ENCODE measurements around the gene R3HDM2. TPM values are rescaled to one million over a fixed set of nuclear protein-coding genes. Genes with fewer than 3 reads are reported as not detected.
A peak's percentile ranks its signal among the peaks of the same experiment; 100 is the strongest.

The R3HDM2 gene
- total RNA-seq, 4 donors from 2014 or later: 31.0 to 51.9 (median 41.6) TPM

DNA sequence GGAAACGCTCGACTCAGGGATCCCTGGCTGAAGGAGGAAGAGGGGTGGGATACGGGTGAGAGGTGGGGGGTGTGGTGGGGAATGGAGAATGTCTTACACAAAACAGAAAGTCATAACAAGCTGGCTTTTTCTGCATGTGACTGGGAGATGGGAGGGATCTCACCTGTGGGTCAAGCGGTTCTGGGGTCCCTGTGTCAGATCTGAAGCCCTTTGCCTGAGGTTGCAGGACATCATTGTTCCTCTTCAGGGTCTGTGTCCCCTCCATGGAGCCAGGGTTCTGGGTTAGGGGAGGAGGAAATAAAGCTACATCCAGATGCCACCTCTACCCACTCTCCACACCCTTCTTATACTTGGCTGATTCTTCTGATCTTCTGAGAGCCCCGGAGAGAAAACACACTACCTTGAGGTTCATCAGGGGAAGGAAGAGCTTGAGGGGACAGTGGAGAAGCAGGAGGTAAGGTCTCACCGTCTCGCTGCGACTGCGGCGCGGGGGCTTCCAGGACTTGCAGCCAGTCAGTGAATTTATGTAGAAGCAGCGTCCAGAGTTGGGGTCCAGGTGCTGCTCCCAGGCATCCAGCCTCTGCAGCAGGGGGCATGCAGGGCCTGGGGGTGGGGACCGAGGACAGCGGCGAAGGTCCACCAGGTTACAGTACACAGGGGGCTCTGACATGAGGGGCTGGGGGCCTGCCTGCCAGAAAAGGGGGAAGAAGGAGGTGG, 46.3 kb upstream of the R3HDM2 start:
- WGBS, 2 donors: 74 to 85% methylated on average over 15 of the region's 15 CpGs
- peaks cover 3 to 62% of the 10 kb centered on the region in 2 donors for H3K27me3 ChIP-seq
- peak overlapping the region; percentile 2 to 51 (median 26) for H3K4me3 ChIP-seq

GRCh38 chr12:57476162-57476992, 45.5 kb upstream of the R3HDM2 start:
- Histone ChIP-seq H3K27ac (peak overlapping the region in 1 of 4 donors; percentile 85), H3K4me1 (peaks cover 0 to 17% (median 14%) of the 10 kb centered on the region in 4 donors), H3K27me3 (peaks cover 3 to 62% of the 10 kb centered on the region in 2 donors), H3K4me3 (peak overlapping the region; percentile 4 to 51 (median 40)), H3K36me3 (no peaks in the 10 kb centered on the region), H3K9me3 (no peaks in the 10 kb centered on the region)
- 21 to 22% methylated on average over 28 to 29 of the region's 29 CpGs for WGBS, 2 donors
- no peak for DNase-seq (ENCODE audit: low spot score in 2 of 2)
- no peak for TF ChIP-seq POLR2A (IDR thresholded peaks at IDR 0.05)
- TF ChIP-seq, protein P1, sequence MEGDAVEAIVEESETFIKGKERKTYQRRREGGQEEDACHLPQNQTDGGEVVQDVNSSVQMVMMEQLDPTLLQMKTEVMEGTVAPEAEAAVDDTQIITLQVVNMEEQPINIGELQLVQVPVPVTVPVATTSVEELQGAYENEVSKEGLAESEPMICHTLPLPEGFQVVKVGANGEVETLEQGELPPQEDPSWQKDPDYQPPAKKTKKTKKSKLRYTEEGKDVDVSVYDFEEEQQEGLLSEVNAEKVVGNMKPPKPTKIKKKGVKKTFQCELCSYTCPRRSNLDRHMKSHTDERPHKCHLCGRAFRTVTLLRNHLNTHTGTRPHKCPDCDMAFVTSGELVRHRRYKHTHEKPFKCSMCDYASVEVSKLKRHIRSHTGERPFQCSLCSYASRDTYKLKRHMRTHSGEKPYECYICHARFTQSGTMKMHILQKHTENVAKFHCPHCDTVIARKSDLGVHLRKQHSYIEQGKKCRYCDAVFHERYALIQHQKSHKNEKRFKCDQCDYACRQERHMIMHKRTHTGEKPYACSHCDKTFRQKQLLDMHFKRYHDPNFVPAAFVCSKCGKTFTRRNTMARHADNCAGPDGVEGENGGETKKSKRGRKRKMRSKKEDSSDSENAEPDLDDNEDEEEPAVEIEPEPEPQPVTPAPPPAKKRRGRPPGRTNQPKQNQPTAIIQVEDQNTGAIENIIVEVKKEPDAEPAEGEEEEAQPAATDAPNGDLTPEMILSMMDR (IDR thresholded peaks at IDR 0.05): peak in 2 of 5 experiments; percentile 7 to 26

More for the DNA sequence above, 46.3 kb upstream of the R3HDM2 start:
- H3K4me1 ChIP-seq: peaks cover 0 to 17% (median 14%) of the 10 kb centered on the region in 4 donors
- peak overlapping the region in 3 of 4 donors; percentile 1 to 85 (median 63) for H3K27ac ChIP-seq
- H3K36me3 ChIP-seq: no peaks in the 10 kb centered on the region
- no peak for TF ChIP-seq EP300 (IDR thresholded peaks at IDR 0.05)
- no peak for TF ChIP-seq POLR2A (IDR thresholded peaks at IDR 0.05)
- TF ChIP-seq, protein P1 (IDR thresholded peaks at IDR 0.05): no peak
- H3K9me3 ChIP-seq: no peaks in the 10 kb centered on the region
- DNase-seq (ENCODE audit: low spot score in 2 of 2): no peak

DNA sequence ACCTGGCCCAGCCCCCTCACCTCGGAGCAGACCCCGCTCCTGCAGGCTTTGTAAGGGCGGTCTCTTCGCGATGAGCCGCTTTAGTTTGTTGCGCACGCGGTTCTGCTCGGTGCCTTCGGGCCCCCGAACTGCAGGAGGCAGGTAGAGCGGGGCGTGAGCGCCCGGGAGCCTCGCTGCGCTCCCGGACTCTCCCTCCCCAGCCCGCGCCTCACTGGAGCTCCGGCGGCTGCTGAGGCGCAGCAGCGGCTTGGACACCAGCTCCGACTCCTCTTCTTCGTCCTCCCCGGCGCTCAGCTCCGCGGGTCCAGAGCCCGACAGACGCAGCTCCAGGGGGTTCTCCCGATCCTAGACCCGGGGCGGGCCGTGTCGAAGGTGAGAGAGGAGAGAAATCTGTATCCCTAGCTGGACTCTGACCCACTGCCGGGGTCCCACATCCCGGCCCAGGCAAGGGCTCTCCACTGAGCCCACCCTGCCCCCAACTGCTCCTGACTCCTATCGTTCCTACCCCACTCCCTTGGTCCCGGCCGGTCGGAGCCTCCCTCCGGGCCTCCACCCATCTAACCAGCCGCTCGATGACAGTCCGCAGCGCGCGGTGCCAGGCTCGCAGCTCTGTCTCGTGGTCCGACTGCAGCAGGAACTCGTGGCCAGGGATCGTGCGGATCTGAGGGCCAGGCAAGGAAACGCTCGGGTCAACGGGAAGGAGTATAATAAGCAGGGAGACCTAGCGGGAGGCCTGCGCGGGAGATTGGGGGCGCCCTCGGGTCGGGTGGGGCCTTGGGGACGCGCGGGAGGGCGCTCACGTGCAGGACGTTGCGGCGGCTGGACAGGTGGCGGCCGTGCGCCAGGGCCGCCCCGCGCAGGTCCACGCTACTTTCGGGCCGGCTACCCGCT, 44.7 kb upstream of the R3HDM2 start:
- Histone ChIP-seq H3K27ac (no peak overlapping the region), H3K27me3 (peaks cover 3 to 66% of the 10 kb centered on the region in 2 donors), H3K9me3 (no peaks in the 10 kb centered on the region), H3K4me1 (peaks cover 0 to 17% (median 14%) of the 10 kb centered on the region in 4 donors), H3K36me3 (peaks cover 0 to 3% (median 0%) of the 10 kb centered on the region in 3 donors), H3K4me3 (peak overlapping the region; percentile 4 to 51 (median 40))
- WGBS, 2 donors: 7 to 12% methylated on average over 50 to 72 of the region's 84 CpGs
- no peak for TF ChIP-seq POLR2A (IDR thresholded peaks at IDR 0.05)
- TF ChIP-seq, protein P1 (IDR thresholded peaks at IDR 0.05): no peak
- no peak for TF ChIP-seq EP300 (IDR thresholded peaks at IDR 0.05)
- no peak for DNase-seq (ENCODE audit: low spot score in 2 of 2)

DNA sequence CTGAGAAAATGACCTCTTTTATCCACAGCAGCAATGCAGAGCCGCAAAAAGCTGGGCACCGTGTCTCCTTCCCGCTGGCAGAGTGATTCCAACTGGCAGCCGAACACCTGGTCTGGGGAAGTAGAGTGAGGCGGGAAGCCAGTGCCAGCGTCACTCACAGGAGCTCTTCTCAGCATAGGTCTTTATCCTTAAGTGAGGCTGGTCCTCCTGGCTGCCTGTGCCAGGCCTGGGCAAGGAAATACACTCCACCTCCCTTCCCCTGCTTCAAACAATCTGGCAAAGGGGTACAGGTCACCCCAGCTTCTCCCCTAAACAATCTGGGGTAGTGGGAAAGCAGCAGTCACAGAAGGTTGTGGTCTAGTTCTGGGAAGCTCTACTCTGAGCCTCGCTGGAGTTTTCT, 44.0 kb upstream of the R3HDM2 start:
- Histone ChIP-seq H3K4me1 (peaks cover 0 to 17% (median 14%) of the 10 kb centered on the region in 4 donors), H3K27me3 (peaks cover 3 to 66% of the 10 kb centered on the region in 2 donors), H3K36me3 (peaks cover 0 to 10% (median 0%) of the 10 kb centered on the region in 3 donors), H3K9me3 (no peaks in the 10 kb centered on the region), H3K4me3 (peak overlapping the region in 2 of 4 donors; percentile 36 to 51), H3K27ac (no peak overlapping the region)
- DNase-seq (ENCODE audit: low spot score in 2 of 2): no peak
- TF ChIP-seq, protein P1 (IDR thresholded peaks at IDR 0.05): no peak
- no peak for TF ChIP-seq POLR2A (IDR thresholded peaks at IDR 0.05)
- no peak for TF ChIP-seq EP300 (IDR thresholded peaks at IDR 0.05)
- WGBS, 2 donors: 75 to 79% methylated on average over 7 of the region's 7 CpGs
